ENCODE measurements around the gene P3H2.

DNA sequence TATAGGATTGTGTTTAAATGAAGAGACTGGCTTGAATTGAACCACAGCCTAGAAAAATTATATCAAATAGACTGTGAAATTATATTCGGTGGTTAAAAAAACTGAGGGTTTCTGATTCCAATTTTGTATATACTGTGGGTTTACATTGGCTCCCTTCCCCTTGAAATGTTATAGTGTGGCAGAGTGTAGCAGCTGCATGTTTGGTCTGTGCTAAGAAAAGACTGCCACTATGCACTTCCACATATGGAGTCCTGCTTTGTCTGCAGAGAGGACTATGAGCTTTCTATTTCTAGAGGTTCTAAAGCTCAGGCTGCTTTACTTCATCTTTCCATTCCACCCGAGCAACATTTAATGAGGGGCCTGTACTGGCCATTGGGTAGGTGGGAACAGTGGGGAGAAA lies 112.3 kb downstream of the P3H2 start:
- TF ChIP-seq CTCF (IDR thresholded peaks at IDR 0.05 in 2 of 3, conservative IDR thresholded peaks at IDR 0.05 in 1 of 3; ENCODE audit: borderline replicate concordance in 1 of 3, insufficient read depth in 1 of 3, low read depth in 2 of 3, low read length in 2 of 3) (no peak), ZBTB33 (IDR thresholded peaks at IDR 0.05; ENCODE audit: extremely low read depth, insufficient replicate concordance, low read length) (no peak), EZH2 (IDR thresholded peaks at IDR 0.05) (no peak), POLR2A (IDR thresholded peaks at IDR 0.05; ENCODE audit: borderline replicate concordance, extremely low read depth, insufficient read depth, insufficient read length) (no peak), SP1 (IDR thresholded peaks at IDR 0.05; ENCODE audit: low read depth) (no peak), JUND (IDR thresholded peaks at IDR 0.05) (no peak), CEBPB (IDR thresholded peaks at IDR 0.05; ENCODE audit: low read depth) (no peak), EZH2phosphoT487 (IDR thresholded peaks at IDR 0.05; ENCODE audit: borderline replicate concordance) (no peak), YY1 (IDR thresholded peaks at IDR 0.05; ENCODE audit: extremely low read depth, insufficient replicate concordance, low read depth, low read length) (no peak), MAX (IDR thresholded peaks at IDR 0.05) (no peak), ZFX (IDR thresholded peaks at IDR 0.05) (no peak)
- TF ChIP-seq, protein P1, sequence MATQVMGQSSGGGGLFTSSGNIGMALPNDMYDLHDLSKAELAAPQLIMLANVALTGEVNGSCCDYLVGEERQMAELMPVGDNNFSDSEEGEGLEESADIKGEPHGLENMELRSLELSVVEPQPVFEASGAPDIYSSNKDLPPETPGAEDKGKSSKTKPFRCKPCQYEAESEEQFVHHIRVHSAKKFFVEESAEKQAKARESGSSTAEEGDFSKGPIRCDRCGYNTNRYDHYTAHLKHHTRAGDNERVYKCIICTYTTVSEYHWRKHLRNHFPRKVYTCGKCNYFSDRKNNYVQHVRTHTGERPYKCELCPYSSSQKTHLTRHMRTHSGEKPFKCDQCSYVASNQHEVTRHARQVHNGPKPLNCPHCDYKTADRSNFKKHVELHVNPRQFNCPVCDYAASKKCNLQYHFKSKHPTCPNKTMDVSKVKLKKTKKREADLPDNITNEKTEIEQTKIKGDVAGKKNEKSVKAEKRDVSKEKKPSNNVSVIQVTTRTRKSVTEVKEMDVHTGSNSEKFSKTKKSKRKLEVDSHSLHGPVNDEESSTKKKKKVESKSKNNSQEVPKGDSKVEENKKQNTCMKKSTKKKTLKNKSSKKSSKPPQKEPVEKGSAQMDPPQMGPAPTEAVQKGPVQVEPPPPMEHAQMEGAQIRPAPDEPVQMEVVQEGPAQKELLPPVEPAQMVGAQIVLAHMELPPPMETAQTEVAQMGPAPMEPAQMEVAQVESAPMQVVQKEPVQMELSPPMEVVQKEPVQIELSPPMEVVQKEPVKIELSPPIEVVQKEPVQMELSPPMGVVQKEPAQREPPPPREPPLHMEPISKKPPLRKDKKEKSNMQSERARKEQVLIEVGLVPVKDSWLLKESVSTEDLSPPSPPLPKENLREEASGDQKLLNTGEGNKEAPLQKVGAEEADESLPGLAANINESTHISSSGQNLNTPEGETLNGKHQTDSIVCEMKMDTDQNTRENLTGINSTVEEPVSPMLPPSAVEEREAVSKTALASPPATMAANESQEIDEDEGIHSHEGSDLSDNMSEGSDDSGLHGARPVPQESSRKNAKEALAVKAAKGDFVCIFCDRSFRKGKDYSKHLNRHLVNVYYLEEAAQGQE (IDR thresholded peaks at IDR 0.05; ENCODE audit: low read depth): no peak

Data from HCT116 (cell line).